Skin epidermis (tissue), 12 donors: ENCODE measurements around the gene DOCK2.
"Not testable (repeated sequence)": the region's sequence is repeated elsewhere in the genome, so short reads cannot be mapped to it uniquely, and the experiment has no call there.

Source experiments
- H3K27ac ChIP-seq, 21 experiments: fragments of 200-600 bp; sonication (generic) in 11 of 21; one replicate each; pipeline ENCODE4 v1.5.0; 2020; ENCODE audit warnings: mild to moderate bottlenecking in 3 of 21, inconsistent platforms in 2 of 21, moderate library complexity in 2 of 21
- H3K4me3 ChIP-seq, 7 experiments: fragments of 200-600 bp; sonication (generic) in 2 of 7; one replicate each; pipeline ENCODE4 v1.5.0; 2020; ENCODE audit warnings: inconsistent platforms in 2 of 7, mild to moderate bottlenecking in 2 of 7, moderate library complexity in 1 of 7

Gene DOCK2

GRCh38 chr5:170082701-170083100 is 445.6 kb downstream of the DOCK2 start:
- Histone ChIP-seq H3K4me3 (no peak overlapping the region), H3K27ac (no peak overlapping the region)

DNA sequence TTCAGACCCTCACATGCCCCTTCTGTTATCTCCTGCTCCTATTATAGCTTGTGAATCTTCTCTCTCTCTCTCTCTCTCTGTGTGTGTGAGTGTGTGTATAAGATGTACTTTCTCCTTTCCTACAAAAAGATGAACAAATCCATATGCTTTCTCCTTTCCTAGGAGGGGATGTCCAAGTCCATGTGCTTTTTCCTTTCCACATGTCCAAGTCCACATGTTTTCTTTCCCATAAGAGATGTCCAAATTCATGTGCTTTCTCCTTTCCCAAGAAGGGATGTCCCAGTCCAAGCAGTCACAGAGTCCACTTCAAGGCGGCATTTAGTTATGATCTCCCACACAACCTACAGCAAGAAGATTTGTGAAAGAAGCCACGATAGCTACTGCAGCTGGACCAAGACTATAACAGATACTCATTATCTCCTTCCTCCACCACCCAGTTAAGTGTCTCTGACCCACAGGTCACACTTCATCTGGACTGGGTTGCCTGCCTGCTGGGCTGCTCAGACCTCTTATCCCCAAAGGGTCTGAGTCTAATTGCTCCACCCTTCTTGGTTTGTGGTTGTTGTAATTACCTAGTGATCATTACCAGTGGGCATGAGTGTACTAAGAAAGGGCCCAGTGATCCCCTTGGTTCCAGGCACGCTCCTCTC is 450.2 kb downstream of the DOCK2 start:
- Histone ChIP-seq H3K4me3 (no peak overlapping the region), H3K27ac (no peak overlapping the region)

DNA sequence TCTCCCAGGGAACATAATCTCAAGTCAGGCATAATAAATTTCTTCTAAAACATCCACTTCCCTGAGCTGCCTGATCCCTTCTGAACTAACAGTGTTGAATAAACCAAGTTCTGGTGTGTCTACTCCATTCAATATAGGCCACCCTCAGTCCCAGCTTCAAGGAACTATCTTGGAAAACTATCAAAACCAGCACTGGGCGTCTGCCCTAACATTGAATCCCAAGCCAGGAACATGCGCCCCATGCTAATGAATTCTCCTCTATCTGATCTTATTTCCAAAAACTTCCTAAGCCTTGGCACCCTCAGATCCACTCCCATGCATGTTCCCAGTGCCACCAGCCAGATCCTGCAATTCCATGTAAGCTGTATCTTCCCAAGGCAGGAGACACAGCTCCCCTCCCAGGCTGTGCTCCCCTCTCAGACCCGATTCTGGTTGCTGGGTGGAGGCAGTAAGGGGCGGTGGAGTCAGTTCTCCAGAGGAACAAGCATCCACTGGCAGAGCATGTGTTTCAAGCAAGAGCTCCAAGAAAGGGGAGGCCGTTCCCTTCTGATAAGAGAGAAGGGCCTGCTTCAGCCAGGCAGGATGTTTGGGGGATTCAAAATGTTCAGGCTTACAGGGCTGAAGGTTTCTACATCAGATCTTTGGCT is 455.5 kb downstream of the DOCK2 start:
- Histone ChIP-seq H3K27ac (no peak overlapping the region), H3K4me3 (no peak overlapping the region)

GRCh38 chr5:170094329-170094728 is 457.3 kb downstream of the DOCK2 start:
- not testable (repeated sequence) for H3K27ac ChIP-seq

GRCh38 chr5:170095646-170096045 is 458.6 kb downstream of the DOCK2 start:
- no peak overlapping the region for H3K4me3 ChIP-seq
- H3K27ac ChIP-seq, result no peak overlapping the region

More at GRCh38 chr5:170094329-170094728, 457.3 kb downstream of the DOCK2 start:
- H3K4me3 ChIP-seq, result not testable (repeated sequence)

DNA sequence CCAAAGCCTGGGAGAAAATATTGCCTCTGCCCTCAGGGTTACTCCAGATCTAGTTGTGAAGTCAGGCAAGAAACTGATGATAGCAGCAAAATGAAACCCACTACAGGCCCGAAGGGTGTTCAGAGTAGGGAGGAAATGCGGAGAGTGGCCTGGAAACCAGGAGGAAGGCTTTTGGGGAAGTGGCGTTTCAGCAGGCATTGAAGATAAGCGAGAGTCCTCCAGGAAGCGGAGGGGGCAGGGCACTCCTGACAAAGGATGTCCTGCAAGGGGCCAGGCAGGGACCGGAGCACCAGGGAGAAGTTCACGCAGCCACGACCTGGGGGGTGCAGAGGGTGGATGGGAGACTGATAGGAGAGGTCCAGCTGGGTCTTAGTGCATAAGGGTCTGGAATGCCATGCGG is 460.9 kb downstream of the DOCK2 start:
- Histone ChIP-seq H3K4me3 (no peak overlapping the region), H3K27ac (no peak overlapping the region)

DNA sequence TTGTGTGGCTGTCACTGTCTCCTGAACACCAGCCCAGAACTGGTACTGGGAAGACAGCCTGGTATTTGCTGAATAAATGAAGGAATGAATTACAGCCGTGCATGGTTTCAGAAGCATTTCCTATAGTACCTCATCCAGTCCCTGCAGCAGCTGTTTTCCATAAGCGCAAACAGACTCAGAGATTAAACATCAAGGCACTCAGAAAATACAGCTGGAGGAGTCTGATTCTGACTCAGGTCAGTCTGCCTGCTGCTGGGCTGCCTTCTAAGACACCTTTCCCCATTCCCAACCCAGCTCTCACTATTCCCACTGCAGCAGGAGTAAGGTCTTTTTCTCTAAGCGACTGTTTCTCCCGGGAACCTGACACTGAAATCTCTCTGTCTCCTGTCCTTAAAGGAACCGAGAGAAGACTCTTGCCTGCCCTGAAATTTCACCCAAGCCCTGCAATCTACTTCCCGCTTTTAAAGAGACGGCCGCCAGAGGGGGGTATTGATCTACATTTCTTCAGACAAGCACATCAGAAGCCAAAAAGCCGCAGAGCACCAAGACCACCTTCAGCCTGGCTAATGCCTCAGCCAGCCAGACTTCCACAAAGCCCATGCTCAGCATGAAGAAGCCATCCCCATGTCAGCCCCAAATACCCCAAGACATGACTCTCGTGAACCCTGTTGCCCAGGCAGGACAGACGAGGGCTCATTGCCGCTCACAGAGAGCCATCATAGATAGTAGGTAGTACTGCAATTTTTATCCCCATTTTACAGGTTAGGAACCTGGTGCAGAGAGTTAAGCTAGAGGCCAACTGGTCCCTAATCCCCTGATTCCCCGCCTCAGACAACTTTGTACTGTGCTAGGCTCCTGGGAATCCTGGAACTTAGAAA is 463.2 kb downstream of the DOCK2 start:
- Histone ChIP-seq H3K27ac (no peak overlapping the region), H3K4me3 (no peak overlapping the region)

DNA sequence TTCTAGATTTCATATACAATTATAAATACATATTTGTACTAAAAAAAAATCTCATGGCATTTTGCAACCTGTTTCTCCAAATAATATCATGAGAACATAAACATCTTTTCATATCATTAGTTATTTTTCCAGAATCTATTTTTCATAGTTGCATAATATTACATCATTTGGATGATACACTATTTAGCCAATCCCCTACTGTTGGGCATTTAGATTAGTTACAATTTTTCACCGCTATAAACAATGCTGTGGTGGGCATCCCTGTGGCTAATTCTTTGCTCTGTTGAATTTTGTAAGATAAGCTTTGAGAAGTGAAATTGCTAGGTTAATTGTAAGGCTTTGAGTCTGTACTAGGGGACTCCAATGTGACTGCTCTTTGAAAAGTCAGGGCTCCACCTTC is 466.4 kb downstream of the DOCK2 start:
- H3K27ac ChIP-seq, result no peak overlapping the region
- H3K4me3 ChIP-seq, result no peak overlapping the region

GRCh38 chr5:170104299-170104698 is 467.2 kb downstream of the DOCK2 start:
- H3K4me3 ChIP-seq, result no peak overlapping the region
- no peak overlapping the region for H3K27ac ChIP-seq

- H3K4me3 ChIP-seq, result no peak overlapping the region
- H3K27ac ChIP-seq, result no peak overlapping the region
These were observed 467.6 kb downstream of the DOCK2 start for GRCh38 chr5:170104710-170105109.

- no peak within 1 kb of the TSS for H3K4me3 ChIP-seq
- peak within 1 kb of the TSS in 1 of 21 experiments; percentile 9 for H3K27ac ChIP-seq
These were observed 468.9 kb downstream of the DOCK2 start, which contains the start of gene FOXI1 for GRCh38 chr5:170105642-170106611. FOXI1 (plus strand) TSS chr5:170105897; CDS start chr5:170105958, 61 bp downstream.

- H3K27ac ChIP-seq, result no peak overlapping the region
- H3K4me3 ChIP-seq, result no peak overlapping the region
These were observed 470.6 kb downstream of the DOCK2 start for GRCh38 chr5:170107674-170108073.

DNA sequence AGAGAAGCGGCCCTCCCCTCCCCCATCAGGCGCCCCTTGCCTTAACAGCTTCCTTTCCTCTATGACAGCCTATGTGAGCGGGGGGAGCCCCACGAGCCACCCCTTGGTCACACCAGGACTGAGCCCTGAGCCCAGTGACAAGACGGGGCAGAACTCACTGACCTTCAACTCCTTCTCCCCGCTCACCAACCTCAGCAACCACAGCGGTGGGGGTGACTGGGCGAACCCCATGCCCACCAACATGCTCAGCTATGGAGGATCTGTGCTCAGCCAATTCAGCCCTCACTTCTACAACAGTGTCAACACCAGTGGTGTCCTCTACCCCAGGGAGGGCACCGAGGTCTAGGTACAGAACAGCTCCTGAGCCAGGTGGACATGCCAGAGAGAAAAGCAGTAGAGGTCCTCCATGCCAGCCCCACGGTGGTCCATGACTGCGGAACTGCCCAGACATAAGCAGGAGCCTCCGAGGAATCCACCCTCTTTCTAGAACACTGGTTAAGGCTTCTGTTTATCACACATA is 471.3 kb downstream of the DOCK2 start:
- Histone ChIP-seq H3K4me3 (no peak overlapping the region), H3K27ac (no peak overlapping the region)

GRCh38 chr5:170109059-170110031 is 472.3 kb downstream of the DOCK2 start:
- no peak overlapping the region for H3K4me3 ChIP-seq

GRCh38 chr5:170110403-170111087 is 473.5 kb downstream of the DOCK2 start:
- Histone ChIP-seq H3K27ac (no peak overlapping the region), H3K4me3 (no peak overlapping the region)

More at GRCh38 chr5:170109059-170110031, 472.3 kb downstream of the DOCK2 start:
- H3K27ac ChIP-seq, result no peak overlapping the region

GRCh38 chr5:170111088-170111785 is 474.2 kb downstream of the DOCK2 start:
- H3K27ac ChIP-seq, result no peak overlapping the region
- H3K4me3 ChIP-seq, result no peak overlapping the region
